Measurements from ENCODE around the gene RPP40. TPM values are rescaled to one million over a fixed set of nuclear protein-coding genes. Genes with fewer than 3 reads are reported as not detected.

RPP40 gene
- total RNA-seq, 1 experiment from 2014 or later: 37.9 TPM

DNA sequence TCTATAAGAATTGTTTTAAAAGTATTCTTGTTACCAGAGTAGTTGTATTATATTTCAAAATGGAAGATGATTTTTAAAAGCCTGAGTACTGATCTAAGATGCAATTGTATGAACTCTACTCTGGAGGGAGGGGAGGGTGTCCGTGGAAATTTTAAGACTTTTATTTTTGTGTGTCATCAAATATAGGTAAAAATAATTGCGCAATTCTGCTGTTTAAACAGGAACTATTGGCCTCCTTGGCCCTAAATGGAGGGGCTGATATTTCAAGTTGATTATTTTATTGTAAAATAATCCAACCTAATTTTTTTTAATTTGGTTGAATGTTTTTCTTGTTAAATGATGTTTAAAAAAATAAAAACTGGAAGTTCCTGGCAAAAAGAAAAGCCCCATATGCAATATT lies 38.1 kb upstream of the RPP40 start:
- ChIA-PET POLR2A (ENCODE audit: unreplicated experiment) (no interaction called here), CTCF (no interaction called here)
- Histone ChIP-seq H3F3A (ENCODE audit: low read length, unreplicated experiment) (no peaks in the 10 kb centered on the region), H4K20me1 (ENCODE audit: low read length) (no peaks in the 10 kb centered on the region), H3K4me3 (ENCODE audit: low read length) (no peak overlapping the region), H3K79me2 (ENCODE audit: low read length) (no peaks in the 10 kb centered on the region), H3K9me3 (ENCODE audit: low read length) (no peaks in the 10 kb centered on the region), H3K27ac (ENCODE audit: low read length) (no peak overlapping the region), H3K27me3 (ENCODE audit: low read length) (no peaks in the 10 kb centered on the region), H3K4me1 (ENCODE audit: insufficient read depth, low read length) (no peaks in the 10 kb centered on the region), H3K9ac (ENCODE audit: low read length) (no peak overlapping the region), H3K9me2 (replicated peaks; ENCODE audit: low read length) (no peaks in the 10 kb centered on the region), H3K4me2 (ENCODE audit: low read length) (no peak overlapping the region), H3K36me3 (ENCODE audit: low read depth, low read length) (no peaks in the 10 kb centered on the region), H2AFZ (ENCODE audit: low read length) (no peak overlapping the region)
- no TSS peak for BruUV-seq (replicated peaks)
- ATAC-seq (no peak), DNase-seq (no peak)
- no peak for TF ChIP-seq EZH2 (IDR thresholded peaks at IDR 0.05; ENCODE audit: low read length, unreplicated experiment)
- TF ChIP-seq EZH2phosphoT487 (IDR thresholded peaks at IDR 0.05; ENCODE audit: borderline replicate concordance, low read length): no peak
- no peak for TF ChIP-seq CTCF (conservative IDR thresholded peaks at IDR 0.05; ENCODE audit: low read depth, low read length)
- intact Hi-C loops (cut with micrococcal nuclease): no loop called here

DNA sequence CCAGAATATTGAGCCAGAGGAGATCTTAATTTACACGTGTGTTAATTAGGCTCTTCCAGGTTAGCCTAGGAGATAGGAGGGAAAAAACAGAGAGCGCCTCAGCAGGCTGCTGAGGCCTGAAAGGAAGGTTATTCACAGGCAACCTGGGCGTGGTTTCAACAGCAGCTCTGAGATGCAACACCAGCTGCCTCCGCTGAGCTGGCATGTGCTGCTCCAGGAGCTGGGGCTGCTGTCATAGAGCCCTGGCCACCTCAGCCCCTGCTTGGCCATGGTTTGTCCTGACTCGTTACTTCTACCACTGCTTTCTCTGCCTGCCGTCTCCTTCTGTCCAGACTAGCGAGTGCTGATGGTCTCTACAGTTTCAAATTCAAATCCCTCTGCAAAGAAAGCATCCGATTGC lies 32.4 kb upstream of the RPP40 start:
- no TSS peak for BruUV-seq (replicated peaks)
- Histone ChIP-seq H3F3A (ENCODE audit: low read length, unreplicated experiment) (no peaks in the 10 kb centered on the region), H3K36me3 (ENCODE audit: low read depth, low read length) (no peaks in the 10 kb centered on the region), H3K4me1 (ENCODE audit: insufficient read depth, low read length) (peaks cover 18% of the 10 kb centered on the region), H3K9me3 (ENCODE audit: low read length) (no peaks in the 10 kb centered on the region), H3K27ac (ENCODE audit: low read length) (no peak overlapping the region), H3K4me2 (ENCODE audit: low read length) (no peak overlapping the region), H4K20me1 (ENCODE audit: low read length) (no peaks in the 10 kb centered on the region), H2AFZ (ENCODE audit: low read length) (no peak overlapping the region), H3K9ac (ENCODE audit: low read length) (no peak overlapping the region), H3K27me3 (ENCODE audit: low read length) (no peaks in the 10 kb centered on the region), H3K4me3 (ENCODE audit: low read length) (no peak overlapping the region), H3K9me2 (replicated peaks; ENCODE audit: low read length) (no peaks in the 10 kb centered on the region), H3K79me2 (ENCODE audit: low read length) (no peaks in the 10 kb centered on the region)
- DNase-seq (peak; percentile 17), ATAC-seq (peak; percentile 16; the same call in 1 of the 2 replicates)
- intact Hi-C loops (cut with micrococcal nuclease): no loop called here
- TF ChIP-seq CTCF (conservative IDR thresholded peaks at IDR 0.05; ENCODE audit: low read depth, low read length) (no peak), EZH2 (IDR thresholded peaks at IDR 0.05; ENCODE audit: low read length, unreplicated experiment) (no peak), EZH2phosphoT487 (IDR thresholded peaks at IDR 0.05; ENCODE audit: borderline replicate concordance, low read length) (no peak)
- ChIA-PET POLR2A (ENCODE audit: unreplicated experiment) (interaction anchor here (0.6 kb wide), 1 partner anchor 379 kb away, joined by 8 read pairs; no protein-coding TSS in a partner anchor), CTCF (no interaction called here)

DNA sequence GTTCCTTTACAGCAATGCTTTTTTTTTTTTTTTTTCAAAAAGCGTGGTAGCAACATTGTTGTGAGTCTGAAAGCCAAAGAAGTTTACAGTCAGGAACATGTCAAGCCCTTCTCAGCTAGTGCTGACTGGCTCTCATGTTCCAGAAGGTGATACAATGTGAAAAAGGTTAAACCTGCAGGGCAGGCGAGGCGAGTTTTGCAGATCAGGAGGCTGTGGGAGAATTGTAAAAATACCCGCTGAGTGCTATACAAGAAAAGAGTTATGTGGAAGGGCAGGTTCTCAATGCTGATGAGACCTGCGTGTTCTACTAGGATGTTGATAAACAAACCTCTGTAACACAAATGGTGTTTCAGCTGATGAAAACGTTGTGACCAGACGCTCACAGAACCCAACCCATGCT lies 30.9 kb upstream of the RPP40 start:
- no peaks in the 10 kb centered on the region for H3K9me2 ChIP-seq (replicated peaks; ENCODE audit: low read length)
- ChIA-PET POLR2A (ENCODE audit: unreplicated experiment) (no interaction called here), CTCF (no interaction called here)
- H3K4me1 ChIP-seq (ENCODE audit: insufficient read depth, low read length): peaks cover 18% of the 10 kb centered on the region
- H3K36me3 ChIP-seq (ENCODE audit: low read depth, low read length): no peaks in the 10 kb centered on the region
- intact Hi-C loops (cut with micrococcal nuclease): no loop called here
- DNase-seq: peak; percentile 44
- H2AFZ ChIP-seq (ENCODE audit: low read length): no peak overlapping the region
- H3K27ac ChIP-seq (ENCODE audit: low read length): no peak overlapping the region
- TF ChIP-seq CTCF (conservative IDR thresholded peaks at IDR 0.05; ENCODE audit: low read depth, low read length) (no peak), EZH2 (IDR thresholded peaks at IDR 0.05; ENCODE audit: low read length, unreplicated experiment) (no peak), EZH2phosphoT487 (IDR thresholded peaks at IDR 0.05; ENCODE audit: borderline replicate concordance, low read length) (no peak)
- H3K79me2 ChIP-seq (ENCODE audit: low read length): no peaks in the 10 kb centered on the region
- H4K20me1 ChIP-seq (ENCODE audit: low read length): no peaks in the 10 kb centered on the region
- no peak overlapping the region for H3K4me3 ChIP-seq (ENCODE audit: low read length)
- H3K9ac ChIP-seq (ENCODE audit: low read length): no peak overlapping the region
- no peak for ATAC-seq
- H3K27me3 ChIP-seq (ENCODE audit: low read length): no peaks in the 10 kb centered on the region
- H3K4me2 ChIP-seq (ENCODE audit: low read length): no peak overlapping the region
- no TSS peak for BruUV-seq (replicated peaks)
- no peaks in the 10 kb centered on the region for H3F3A ChIP-seq (ENCODE audit: low read length, unreplicated experiment)
- H3K9me3 ChIP-seq (ENCODE audit: low read length): no peaks in the 10 kb centered on the region

All from PC-3 (cell line).